Stimulated activated CD4-positive, alpha-beta T cell treated with anti-CD3 and anti-CD28 coated beads, Interleukin-12 subunit alpha, Interleukin-12 subunit beta, amount 100 ng/mL, for 24 hours (primary cell): Measurements from ENCODE around the gene CDH12.

Source experiments
- DNase-seq, 2 experiments: peaks; one replicate each; pipeline ENCODE4 v3.0.0-alpha.2; 2020; ENCODE audit warnings: low read depth in 2 of 2

The CDH12 gene

DNA sequence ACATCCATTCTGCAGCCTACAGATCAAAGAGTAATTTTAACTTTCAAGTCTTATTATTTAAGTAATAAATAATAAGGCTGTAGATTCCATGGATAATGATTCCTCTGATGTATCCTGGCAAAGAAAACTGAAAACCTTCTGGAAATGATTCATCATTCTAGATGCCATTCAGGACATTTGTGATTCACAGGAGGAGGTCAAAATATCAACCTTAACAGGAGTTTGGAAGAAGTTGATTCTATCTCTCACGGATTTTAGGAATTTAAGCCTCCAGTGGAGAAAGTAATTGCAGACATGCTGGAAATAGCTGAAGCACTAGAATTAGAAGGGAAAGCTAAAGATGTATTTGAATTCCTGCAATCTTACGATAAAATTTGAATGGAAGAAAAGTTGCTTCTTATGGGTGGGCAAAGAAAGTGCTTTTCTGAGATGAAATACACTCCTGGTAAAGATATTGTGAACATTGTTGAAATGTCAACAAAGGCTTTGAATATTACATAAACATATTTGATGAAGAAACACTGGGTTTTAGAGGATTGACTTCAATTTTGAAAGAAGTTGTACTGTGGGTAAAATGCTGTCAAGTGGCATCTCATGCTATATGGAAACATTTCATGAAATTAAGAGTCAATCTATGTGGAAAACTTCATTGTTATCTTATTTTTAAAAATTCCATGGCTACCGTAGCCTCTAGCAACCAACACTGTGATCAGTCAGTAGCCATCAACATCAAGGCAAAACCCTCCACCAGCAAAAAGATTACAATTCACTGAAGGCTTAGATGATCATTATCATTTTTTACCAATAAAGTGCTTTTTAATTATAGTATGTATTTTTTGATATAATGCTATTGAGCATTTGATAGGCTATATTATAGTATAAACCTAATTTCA lies 1141.0 kb downstream of the CDH12 start:
- no peak for DNase-seq

DNA sequence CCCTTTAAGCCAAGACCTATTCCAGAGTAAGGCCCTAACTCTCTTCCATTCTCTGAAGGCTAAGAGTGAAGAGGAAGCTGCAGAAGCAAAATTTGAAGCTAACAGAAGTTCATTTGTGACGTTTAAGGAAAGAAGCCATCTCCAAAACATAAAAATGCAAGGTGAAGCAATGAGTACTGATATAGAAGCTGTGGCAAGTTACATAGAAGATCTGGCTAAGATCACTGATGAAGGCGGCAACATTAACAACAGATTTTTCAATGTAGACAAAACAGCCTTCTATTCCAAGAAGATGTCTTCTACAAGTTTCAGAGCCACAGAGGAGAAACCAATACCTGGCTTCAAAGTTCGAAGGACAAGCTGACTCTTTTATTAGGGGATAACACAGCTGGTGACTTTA lies 1143.4 kb downstream of the CDH12 start:
- no peak for DNase-seq

DNA sequence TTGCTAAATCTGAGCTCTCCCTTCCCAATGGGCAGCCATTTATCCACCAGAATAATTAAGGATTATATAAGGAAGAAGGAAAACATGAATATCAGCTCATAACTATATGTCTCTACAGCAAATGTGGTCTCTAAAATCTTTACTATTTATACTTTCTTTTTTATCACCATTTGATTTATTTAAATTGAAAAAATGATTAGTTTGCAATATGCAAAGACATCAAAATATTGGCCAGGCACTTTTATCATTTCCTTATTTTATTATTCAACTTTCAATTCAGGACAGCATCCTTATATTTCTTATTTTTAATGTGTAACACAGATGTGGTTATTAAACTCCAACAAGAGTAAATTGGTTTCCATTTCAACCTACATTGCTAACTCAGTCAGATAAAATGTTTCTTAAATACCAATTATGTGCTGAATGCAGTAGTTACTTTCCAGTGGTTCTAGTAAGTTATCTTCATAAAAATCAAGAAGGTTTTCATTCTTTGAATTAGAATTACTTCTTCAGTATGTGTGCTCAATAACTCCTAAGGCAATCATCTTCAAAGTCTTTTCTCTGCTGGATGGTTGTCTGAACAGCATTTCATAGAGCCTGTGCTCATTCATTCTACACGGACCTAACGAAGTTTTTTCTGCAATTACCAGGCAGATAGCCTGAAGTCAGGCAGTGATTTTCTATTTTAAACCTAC lies 1148.0 kb downstream of the CDH12 start:
- DNase-seq, result no peak

DNA sequence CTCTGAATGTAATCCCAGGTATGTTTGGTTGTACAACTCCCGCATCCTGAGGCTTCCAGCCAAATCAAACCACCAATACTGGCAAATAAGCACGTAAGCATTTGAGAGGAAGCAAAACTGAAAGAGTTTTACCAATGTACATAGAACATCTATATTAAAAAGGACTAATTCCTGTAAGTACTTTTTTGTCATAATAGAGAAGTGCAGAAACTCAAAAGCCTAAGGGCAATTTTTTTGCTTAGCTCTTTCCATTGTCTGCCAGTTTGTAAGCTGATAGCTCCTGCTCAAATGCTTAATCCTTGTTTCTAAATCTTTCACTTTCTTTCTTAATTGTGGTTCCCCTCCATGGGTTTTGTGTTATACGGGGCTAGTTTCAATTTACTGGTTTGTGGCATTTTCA lies 1151.8 kb downstream of the CDH12 start:
- DNase-seq, result no peak
